Smooth muscle cell (in vitro differentiated cells): Measurements from ENCODE around the gene NEU4. TPM values are rescaled to one million over a fixed set of nuclear protein-coding genes. Genes with fewer than 3 reads are reported as not detected.

Experiments used
- DNase-seq: peaks from one replicate; lab custom pipeline; 2025; ENCODE audit not compliant: unreplicated experiment; lab: John Stamatoyannopoulos, UW
- H2AFZ ChIP-seq: fragments of 200-600 bp; sonication (generic); 2 replicates; pipeline ENCODE4 v1.6.0; 2016; ENCODE audit warnings: antibody characterized with exemption, low read depth, mild to moderate bottlenecking
- H3F3A ChIP-seq: fragments of 200-600 bp; sonication (generic); 2 replicates; pipeline ENCODE4 v1.6.0; 2017; ENCODE audit warnings: antibody characterized with exemption, low read depth
- H3K27ac ChIP-seq: fragments of 200-600 bp; sonication (generic); 2 replicates; pipeline ENCODE4 v1.5.1; 2016; ENCODE audit warnings: low read depth, mild to moderate bottlenecking
- H3K27me3 ChIP-seq: fragments of 200-600 bp; sonication (generic); 2 replicates; pipeline ENCODE4 v1.6.1; 2016; ENCODE audit warnings: low read depth, mild to moderate bottlenecking
- H3K36me3 ChIP-seq: fragments of 200-600 bp; sonication (generic); 2 replicates; pipeline ENCODE4 v1.5.1; 2016; ENCODE audit warnings: low read depth
- H3K4me1 ChIP-seq: fragments of 200-600 bp; sonication (generic); 2 replicates; pipeline ENCODE4 v1.5.1; 2016; ENCODE audit warnings: low read depth
- H3K4me2 ChIP-seq: fragments of 200-600 bp; sonication (generic); 2 replicates; pipeline ENCODE4 v1.6.0; 2016; ENCODE audit warnings: mild to moderate bottlenecking
- H3K4me3 ChIP-seq: fragments of 200-600 bp; sonication (generic); 2 replicates; pipeline ENCODE4 v1.5.1; 2016; ENCODE audit warnings: mild to moderate bottlenecking
- H3K79me2 ChIP-seq: fragments of 200-600 bp; sonication (generic); 2 replicates; pipeline ENCODE4 v1.6.0; 2016; ENCODE audit warnings: low read depth, mild to moderate bottlenecking
- H3K9ac ChIP-seq: fragments of 200-600 bp; sonication (generic); 2 replicates; pipeline ENCODE4 v1.6.0; 2016; ENCODE audit warnings: low read depth
- H3K9me3 ChIP-seq: fragments of 200-600 bp; sonication (generic); replicated peaks from 2 replicates; pipeline ENCODE4 v1.5.1; 2016; ENCODE audit warnings: low read depth
- H4K20me1 ChIP-seq: fragments of 200-600 bp; sonication (generic); 2 replicates; pipeline ENCODE4 v1.6.0; 2016; ENCODE audit warnings: low read depth
- WGBS: methylation state at CpG from one replicate; pipeline ENCODE4 v1.1.7; 2016; ENCODE audit warnings: low lambda C conversion rate; 5-methylcytosine and 5-hydroxymethylcytosine counted together
- polyA plus RNA-seq: library from polyadenylated mRNA; unstranded; fragments of >200 nt; fragmentation: Nextera tagmentation; extraction: Ambion mirVana; gene quantifications from 2 replicates; pipeline ENCODE4 v1.2.1, GENCODE V29; 2016
- total RNA-seq: library from RNA; depleted of rRNA; stranded (reverse); fragments of >200 nt; gene quantifications from 2 replicates; pipeline ENCODE4 v1.2.3, GENCODE V29; 2014
- TF ChIP-seq, protein P1 (sequence below): fragments of 200-600 bp; sonication (generic); IDR thresholded peaks from 2 replicates; pipeline ENCODE4 v1.5.1; 2017; ENCODE audit warnings: borderline replicate concordance, mild to moderate bottlenecking, antibody characterized with exemption; ENCODE audit not compliant: insufficient read depth, poor library complexity, severe bottlenecking

NEU4 gene
- total and polyA plus RNA-seq, 2 experiments from 2014 or later, result 0.10 TPM; not detected in 1

DNA sequence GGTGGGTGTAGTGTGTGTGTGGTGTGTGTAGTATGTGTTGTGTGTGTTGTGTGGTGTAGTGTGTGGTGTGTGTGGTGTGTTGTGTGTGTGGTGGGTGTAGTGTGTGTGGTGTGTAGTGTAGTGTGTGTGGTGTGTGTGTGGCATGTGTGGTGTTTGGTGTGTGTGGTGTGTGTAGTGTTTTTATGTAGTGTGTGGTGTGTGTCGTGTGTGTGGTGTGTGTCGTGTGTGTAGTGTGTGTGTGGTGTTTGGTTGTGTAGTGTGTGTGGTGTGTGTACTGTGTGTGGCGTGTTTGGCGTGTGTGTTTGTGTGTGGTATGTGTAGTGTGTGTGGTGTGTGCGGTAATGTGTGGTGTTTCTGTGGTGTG lies 55.8 kb downstream of the NEU4 start:
- H3K27me3 ChIP-seq, result no peaks in the 10 kb centered on the region

DNA sequence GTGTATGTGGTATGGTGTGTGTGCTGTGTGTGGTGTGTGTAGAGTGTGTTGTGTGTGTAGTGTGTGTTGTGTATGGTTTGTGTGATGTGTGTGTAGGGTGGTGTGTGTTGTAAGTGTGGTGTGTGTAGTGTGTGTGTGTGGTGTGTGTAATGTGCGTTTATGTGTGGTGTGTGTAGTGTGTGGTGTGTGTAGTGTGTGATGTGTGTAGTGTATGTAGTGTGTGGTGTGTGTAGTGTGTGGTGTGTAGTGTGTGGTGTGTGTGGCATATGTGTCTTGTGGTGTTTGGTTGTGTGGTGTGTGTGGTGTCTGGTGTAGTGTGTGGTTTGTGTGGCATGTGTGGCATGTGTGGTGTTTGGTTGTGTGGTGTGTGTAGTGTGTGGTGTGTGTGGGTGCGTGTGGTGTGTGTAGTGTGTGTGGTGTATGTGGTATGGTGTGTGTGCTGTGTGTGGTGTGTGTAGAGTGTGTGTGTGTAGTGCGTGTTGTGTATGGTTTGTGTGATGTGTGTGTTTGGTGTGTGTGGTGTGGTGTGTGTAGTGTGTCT lies 56.5 kb downstream of the NEU4 start:
- Histone ChIP-seq H3K9ac (no peak overlapping the region), H4K20me1 (no peaks in the 10 kb centered on the region), H3K79me2 (no peaks in the 10 kb centered on the region), H3K27ac (no peak overlapping the region), H3K4me1 (no peaks in the 10 kb centered on the region), H3K4me2 (no peak overlapping the region), H3F3A (no peaks in the 10 kb centered on the region), H3K27me3 (no peaks in the 10 kb centered on the region), H2AFZ (no peak overlapping the region), H3K9me3 (no peaks in the 10 kb centered on the region), H3K4me3 (no peak overlapping the region), H3K36me3 (no peaks in the 10 kb centered on the region)
- TF ChIP-seq, protein P1, sequence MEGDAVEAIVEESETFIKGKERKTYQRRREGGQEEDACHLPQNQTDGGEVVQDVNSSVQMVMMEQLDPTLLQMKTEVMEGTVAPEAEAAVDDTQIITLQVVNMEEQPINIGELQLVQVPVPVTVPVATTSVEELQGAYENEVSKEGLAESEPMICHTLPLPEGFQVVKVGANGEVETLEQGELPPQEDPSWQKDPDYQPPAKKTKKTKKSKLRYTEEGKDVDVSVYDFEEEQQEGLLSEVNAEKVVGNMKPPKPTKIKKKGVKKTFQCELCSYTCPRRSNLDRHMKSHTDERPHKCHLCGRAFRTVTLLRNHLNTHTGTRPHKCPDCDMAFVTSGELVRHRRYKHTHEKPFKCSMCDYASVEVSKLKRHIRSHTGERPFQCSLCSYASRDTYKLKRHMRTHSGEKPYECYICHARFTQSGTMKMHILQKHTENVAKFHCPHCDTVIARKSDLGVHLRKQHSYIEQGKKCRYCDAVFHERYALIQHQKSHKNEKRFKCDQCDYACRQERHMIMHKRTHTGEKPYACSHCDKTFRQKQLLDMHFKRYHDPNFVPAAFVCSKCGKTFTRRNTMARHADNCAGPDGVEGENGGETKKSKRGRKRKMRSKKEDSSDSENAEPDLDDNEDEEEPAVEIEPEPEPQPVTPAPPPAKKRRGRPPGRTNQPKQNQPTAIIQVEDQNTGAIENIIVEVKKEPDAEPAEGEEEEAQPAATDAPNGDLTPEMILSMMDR, result no peak
- 90% methylated on average over 3 of the region's 3 CpGs for WGBS
- no peak for DNase-seq

More for the DNA sequence above, 55.8 kb downstream of the NEU4 start:
- TF ChIP-seq, protein P1, result no peak
- no peaks in the 10 kb centered on the region for H3K36me3 ChIP-seq
- H3K9ac ChIP-seq, result no peak overlapping the region
- DNase-seq, result no peak
- H3K27ac ChIP-seq, result no peak overlapping the region
- H3K4me2 ChIP-seq, result no peak overlapping the region
- H2AFZ ChIP-seq, result no peak overlapping the region
- no peaks in the 10 kb centered on the region for H3K79me2 ChIP-seq
- H3K9me3 ChIP-seq, result no peaks in the 10 kb centered on the region
- no peak overlapping the region for H3K4me3 ChIP-seq
- no peaks in the 10 kb centered on the region for H4K20me1 ChIP-seq
- H3F3A ChIP-seq, result no peaks in the 10 kb centered on the region
- WGBS, result 98% methylated on average over 5 of the region's 5 CpGs
- H3K4me1 ChIP-seq, result no peaks in the 10 kb centered on the region

DNA sequence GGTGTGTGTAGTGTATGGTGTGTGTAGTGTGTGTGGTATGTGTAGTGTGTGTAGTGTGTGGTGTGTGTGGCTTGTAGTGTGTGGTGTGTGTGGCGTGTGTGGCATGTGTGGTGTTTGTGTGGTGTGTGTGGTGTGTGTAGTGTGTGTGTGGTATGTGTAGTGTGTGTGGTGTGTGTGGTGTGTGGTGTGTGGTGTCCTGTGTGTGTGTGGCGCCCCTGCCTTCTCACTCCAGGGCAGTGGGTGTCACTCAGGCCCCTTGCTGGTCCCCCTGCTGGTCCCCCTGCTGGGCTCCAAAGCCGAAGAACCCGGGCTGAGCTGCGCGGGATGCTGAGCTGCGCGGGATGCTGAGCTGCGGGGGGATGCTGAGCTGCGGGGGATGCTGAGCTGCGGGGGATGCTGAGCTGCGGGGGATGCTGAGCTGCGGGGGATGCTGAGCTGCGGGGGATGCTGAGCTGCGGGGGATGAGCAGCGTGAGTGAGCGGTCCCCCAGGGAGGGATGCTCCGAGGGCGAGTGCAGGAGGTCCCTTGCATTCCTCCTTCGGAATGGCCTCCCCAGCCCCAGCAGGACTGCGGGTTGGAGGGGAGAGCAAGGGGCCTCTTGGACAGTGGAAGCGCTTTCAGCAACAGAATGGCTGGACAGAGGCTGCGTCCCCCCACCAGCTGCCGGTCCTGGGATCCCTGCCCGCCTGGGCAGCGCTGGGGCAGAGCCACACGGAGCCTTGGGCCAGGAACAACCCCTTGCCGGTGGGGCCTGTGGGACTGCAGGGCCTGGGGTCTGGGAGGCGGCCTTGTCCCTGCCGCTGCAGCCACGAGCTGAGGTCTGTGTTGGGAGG lies 57.2 kb downstream of the NEU4 start:
- H3K9me3 ChIP-seq, result no peaks in the 10 kb centered on the region
- TF ChIP-seq, protein P1, result no peak
- no peak overlapping the region for H3K4me3 ChIP-seq
- H3K4me1 ChIP-seq, result no peaks in the 10 kb centered on the region
- H3K27me3 ChIP-seq, result no peaks in the 10 kb centered on the region
- no peak overlapping the region for H3K27ac ChIP-seq
- no peak overlapping the region for H3K9ac ChIP-seq
- WGBS, result 37% methylated on average over 18 of the region's 31 CpGs
- no peaks in the 10 kb centered on the region for H3K79me2 ChIP-seq
- H3F3A ChIP-seq, result no peaks in the 10 kb centered on the region
- no peaks in the 10 kb centered on the region for H4K20me1 ChIP-seq
- H3K36me3 ChIP-seq, result no peaks in the 10 kb centered on the region
- H2AFZ ChIP-seq, result no peak overlapping the region
- H3K4me2 ChIP-seq, result no peak overlapping the region
- no peak for DNase-seq

Other genes with a start within 250 kb of the NEU4 start
- 20.8 and 23.1 TPM in 2 replicates for gene THAP4, start 172.0 kb upstream of the NEU4 start, total RNA-seq
- gene THAP4, start 172.0 kb upstream of the NEU4 start, polyA plus RNA-seq, result 38.8 and 47.2 TPM in 2 replicates
- gene ATG4B, start 171.5 kb upstream of the NEU4 start, total RNA-seq, result 60.4 and 70.3 TPM in 2 replicates
- 91.3 and 96.4 TPM in 2 replicates for gene ATG4B, start 171.5 kb upstream of the NEU4 start, polyA plus RNA-seq
- gene DTYMK, start 122.4 kb upstream of the NEU4 start, total RNA-seq, result 22.2 TPM in 2 replicates
- 58.9 and 65.8 TPM in 2 replicates for gene DTYMK, start 122.4 kb upstream of the NEU4 start, polyA plus RNA-seq
- gene ING5, start 107.2 kb upstream of the NEU4 start, total RNA-seq, result 6.7 and 35.0 TPM in 2 replicates
- gene ING5, start 107.2 kb upstream of the NEU4 start, polyA plus RNA-seq, result 10.6 and 15.2 TPM in 2 replicates
- 3.7 and 7.0 TPM in 2 replicates for gene D2HGDH, start 74.6 kb upstream of the NEU4 start, total RNA-seq
- 18.7 and 20.7 TPM in 2 replicates for gene D2HGDH, start 74.6 kb upstream of the NEU4 start, polyA plus RNA-seq
- gene GAL3ST2, start 32.4 kb upstream of the NEU4 start, total RNA-seq, result not detected in 2 replicates
- 0.34 TPM in 2 replicates for gene GAL3ST2, start 32.4 kb upstream of the NEU4 start, polyA plus RNA-seq
- not detected in 2 replicates for gene PDCD1, start 49.7 kb downstream of the NEU4 start, total RNA-seq
- 0.12 TPM in 1 of 2 replicates, not detected in the other for gene PDCD1, start 49.7 kb downstream of the NEU4 start, polyA plus RNA-seq
- not detected in 2 replicates for gene RTP5, start 60.5 kb downstream of the NEU4 start, total RNA-seq
- not detected in 2 replicates for gene RTP5, start 60.5 kb downstream of the NEU4 start, polyA plus RNA-seq